Activated CD8-positive, alpha-beta memory T cell treated with anti-CD3 and anti-CD28 coated beads for 4 hours (primary cell): Measurements from ENCODE around the gene ZNF474.
"Not testable (repeated sequence)": the region's sequence is repeated elsewhere in the genome, so short reads cannot be mapped to it uniquely, and the experiment has no call there.

ENCODE experiments used
- DNase-seq, 2 donors: peaks; one replicate each; pipeline ENCODE4 v3.0.0-alpha.2; 2020; ENCODE audit warnings: low read depth in 2 of 2

ZNF474 gene

GRCh38 chr5:122129306-122129705 is at the start of gene ZNF474:
TSS of gene ZNF474 (plus strand) at chr5:122129546. CDS start at chr5:122151991, 22,445 bp downstream.
- no peak for DNase-seq

DNA sequence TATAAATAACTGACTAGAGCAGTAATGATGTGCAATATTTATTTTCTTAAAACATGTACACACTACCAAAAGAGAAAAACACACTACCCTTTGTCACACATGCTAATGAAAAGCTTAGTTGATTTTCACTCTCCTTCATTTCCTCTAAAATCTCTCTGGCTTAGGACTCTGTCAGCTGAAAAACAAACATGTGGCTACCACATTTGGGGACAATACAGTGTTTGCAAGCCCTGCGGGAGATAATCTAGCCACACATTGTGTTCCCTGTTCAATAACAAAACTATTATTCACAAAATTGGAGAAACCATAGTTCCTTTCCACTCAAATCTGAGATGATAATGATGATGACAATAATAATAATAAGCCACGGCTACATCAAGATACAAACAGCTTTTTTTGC is 47.8 kb upstream of the ZNF474 start:
- no peak for DNase-seq

GRCh38 chr5:122083535-122083934 is 45.8 kb upstream of the ZNF474 start:
- DNase-seq, result no peak

DNA sequence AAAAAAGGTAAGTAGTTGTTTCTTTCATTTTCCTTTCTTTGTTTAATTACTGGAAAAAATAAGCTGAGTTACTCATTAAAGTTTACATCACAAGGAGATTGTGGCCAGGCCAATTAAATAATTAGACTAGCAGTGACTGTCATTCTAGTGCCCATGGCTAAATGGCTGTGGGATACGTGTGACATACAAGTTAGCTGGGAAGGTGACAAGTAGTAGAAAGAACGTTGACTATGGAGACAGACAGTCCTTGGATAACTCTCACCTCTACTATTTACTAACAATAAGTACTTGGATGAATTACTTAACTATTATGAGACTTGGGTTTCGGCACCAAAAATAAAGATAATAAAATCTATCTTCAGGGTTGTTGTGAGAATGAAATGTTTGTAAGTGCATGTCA is 44.3 kb upstream of the ZNF474 start:
- no peak for DNase-seq

- DNase-seq, result no peak
Observed at GRCh38 chr5:122089096-122090013, 40.0 kb upstream of the ZNF474 start.

GRCh38 chr5:122091936-122092600 is 37.3 kb upstream of the ZNF474 start:
- DNase-seq, result no peak

GRCh38 chr5:122093415-122094180 is 35.7 kb upstream of the ZNF474 start:
- DNase-seq, result no peak

DNA sequence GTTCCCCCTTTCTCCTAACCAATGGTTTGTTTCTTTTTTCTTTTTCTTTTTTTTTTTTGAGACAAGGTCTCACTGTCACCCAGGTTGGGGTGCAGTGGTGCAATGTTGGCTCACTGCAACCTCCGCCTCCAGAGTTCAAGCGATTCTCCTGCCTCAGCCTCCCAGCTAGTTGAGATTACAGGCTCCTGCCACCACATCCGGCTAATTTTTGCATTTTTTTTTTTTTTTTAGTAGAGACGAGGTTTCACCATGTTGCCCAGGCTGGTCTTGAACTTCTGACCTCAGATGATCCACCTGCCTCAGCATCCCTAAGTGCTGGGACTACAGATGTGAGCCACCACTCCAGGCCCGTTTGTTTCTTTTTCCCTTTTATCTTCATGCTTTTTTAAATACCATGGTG is 35.1 kb upstream of the ZNF474 start:
- DNase-seq, result not testable (repeated sequence)

GRCh38 chr5:122095158-122095557 is 34.2 kb upstream of the ZNF474 start:
- DNase-seq, result no peak

DNA sequence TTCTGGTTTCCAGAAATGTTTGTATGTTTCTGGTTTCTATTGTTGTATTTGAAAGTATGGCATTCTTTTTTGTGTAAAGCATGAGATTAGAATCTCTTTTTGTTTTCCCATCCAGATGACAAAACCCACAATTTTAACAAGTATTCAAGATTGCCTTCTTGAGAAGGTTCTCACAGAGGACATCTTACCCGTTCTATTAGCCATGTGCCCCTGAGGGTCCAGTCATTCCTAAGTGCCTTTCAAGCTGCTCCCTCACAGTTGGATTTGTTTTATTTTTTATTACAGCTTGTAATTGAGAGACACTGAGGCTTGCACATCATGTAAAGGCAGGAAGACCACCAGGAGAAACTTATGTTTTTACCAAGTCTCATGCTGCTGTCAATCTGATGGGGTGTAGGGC is 32.0 kb upstream of the ZNF474 start:
- no peak for DNase-seq

DNA sequence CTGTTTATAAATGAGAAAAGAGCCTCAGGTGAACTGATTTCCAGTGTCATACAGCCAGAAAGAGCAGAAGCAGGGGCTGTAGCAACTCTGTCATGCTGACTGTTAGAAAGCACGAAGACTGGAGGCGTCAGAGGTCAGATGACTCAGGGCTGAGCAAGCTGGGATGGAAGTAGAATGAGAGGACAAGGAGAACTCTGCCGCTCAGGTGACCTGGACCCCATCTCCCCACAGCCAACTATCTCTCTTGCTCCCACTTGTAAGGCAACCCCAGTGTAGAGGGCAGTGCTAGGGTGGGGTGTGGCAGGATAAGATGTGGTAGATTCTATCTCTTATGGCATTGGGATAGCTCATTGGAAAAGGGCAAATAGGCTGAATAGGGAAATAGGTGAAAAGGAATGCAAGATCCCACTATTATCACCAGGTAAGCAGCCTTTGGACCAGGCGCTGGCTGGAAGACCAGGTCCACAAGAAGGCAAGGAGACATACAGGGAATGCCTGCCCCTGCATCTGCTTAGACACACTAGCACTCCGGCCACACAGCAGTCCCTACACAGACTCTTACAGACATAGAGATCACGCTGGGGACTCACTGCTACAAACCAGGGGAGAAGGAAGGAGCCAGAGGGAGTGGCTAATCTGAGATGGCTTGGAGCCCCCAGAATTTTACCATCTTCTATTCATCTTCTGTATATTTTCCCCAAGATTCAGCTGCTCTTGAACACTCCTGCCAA is 30.1 kb upstream of the ZNF474 start:
- no peak for DNase-seq

- DNase-seq, result no peak
Observed at GRCh38 chr5:122101636-122102285, 27.6 kb upstream of the ZNF474 start.

DNA sequence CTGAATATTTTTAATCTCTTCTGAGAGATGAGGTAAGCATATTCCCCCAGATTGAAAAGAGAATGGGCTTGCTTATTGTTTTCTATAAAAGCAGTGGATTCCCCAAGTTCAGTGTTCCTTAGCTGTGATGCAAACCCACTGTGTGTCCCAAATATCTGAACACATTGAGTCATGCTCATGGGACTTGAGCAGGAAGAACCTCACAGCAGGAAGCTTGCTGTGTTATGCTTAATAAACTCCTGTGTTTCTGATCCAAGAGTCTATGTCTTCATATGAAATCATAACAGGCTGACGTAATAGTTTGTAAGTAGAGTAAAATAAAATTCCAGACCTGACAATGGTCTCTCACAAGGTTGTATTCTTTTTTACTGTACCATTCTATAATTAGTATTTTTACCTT is 26.5 kb upstream of the ZNF474 start:
- no peak for DNase-seq

GRCh38 chr5:122105909-122106308 is 23.4 kb upstream of the ZNF474 start:
- DNase-seq, result no peak

DNA sequence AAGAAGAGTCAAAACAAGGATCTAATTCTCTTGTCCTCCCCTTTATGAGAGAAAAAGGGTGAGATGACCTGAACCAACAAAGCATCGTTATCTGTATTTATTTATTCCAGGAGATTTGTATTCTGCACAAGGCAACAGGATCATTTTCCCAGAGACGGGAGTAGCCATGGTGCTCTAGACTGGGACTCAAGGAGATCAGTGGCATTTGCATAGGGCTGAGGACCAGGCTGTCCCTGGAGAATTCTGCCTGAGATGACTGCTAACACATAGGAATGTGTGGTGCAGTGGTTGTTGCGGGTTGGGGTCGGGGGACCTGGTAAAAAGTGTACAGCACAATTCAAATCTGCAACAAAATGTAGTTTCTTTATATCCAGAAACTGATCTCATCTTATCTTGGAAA is 22.3 kb upstream of the ZNF474 start:
- DNase-seq, result no peak

- no peak for DNase-seq
Observed at GRCh38 chr5:122110987-122111386, 18.4 kb upstream of the ZNF474 start.

- DNase-seq, result no peak
Observed at GRCh38 chr5:122111460-122111859, 17.9 kb upstream of the ZNF474 start.

- no peak for DNase-seq
Observed at GRCh38 chr5:122112063-122112462, 17.3 kb upstream of the ZNF474 start.

DNA sequence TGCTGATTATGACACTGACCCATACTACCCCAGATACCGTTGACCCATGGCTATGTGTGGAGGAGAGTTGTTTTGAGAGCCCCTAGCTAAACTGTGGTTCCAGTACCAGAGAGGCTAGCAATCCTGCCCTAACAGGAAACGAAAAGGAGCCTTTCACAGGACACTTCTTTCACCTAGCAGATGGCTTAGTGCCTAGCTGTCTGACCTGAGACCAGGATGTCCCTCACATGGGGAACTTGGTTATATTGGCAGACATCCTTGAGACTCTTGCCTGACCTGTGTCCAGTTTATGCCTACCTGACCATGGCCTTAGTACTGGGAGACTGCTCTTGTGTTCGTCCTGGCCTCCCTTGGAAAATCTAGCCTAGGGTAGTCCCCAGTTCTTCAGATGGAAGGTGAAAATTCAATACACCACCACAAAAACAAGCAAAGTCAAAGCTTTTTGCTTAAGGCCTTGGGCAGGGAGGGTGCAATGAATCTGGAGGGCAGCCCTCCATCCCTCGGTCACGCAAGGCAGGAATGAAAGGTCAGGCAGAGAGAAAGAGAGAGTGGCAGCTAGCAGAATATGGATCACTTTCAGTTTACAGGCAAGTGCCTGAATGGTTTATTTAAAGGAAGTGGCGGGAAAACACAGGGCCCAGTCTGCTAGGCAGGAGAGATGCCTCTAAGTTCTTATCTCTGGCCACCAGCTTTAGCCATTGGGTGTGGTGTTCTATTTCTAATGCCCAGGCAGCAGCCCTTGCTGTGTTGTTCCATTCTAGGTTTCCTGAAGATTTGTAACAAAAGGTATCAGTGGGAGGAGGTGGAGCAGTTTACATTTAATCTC is 16.4 kb upstream of the ZNF474 start:
- no peak for DNase-seq

GRCh38 chr5:122114501-122114900 is 14.8 kb upstream of the ZNF474 start:
- DNase-seq, result no peak
